Measurements from ENCODE around the gene MCFD2.

MCFD2 gene

GRCh38 chr2:46866770-46867246 is 48.8 kb downstream of the MCFD2 start:
- TF ChIP-seq CTCF (IDR thresholded peaks at IDR 0.05; ENCODE audit: extremely low read depth, insufficient read depth, missing control alignments): no peak
- no peak for DNase-seq (ENCODE audit: low spot score)
- in situ Hi-C loops (cut with MboI; ENCODE audit: low pct_unique_long_range_greater_than_20kb, low sequenced_read_pairs, unreplicated experiment): no loop called here

- in situ Hi-C loops (cut with MboI; ENCODE audit: low pct_unique_long_range_greater_than_20kb, low sequenced_read_pairs, unreplicated experiment): no loop called here
- no peak for TF ChIP-seq CTCF (IDR thresholded peaks at IDR 0.05; ENCODE audit: extremely low read depth, insufficient read depth, missing control alignments)
- DNase-seq (ENCODE audit: low spot score): no peak
These were observed 50.2 kb downstream of the MCFD2 start for GRCh38 chr2:46865181-46865970.

GRCh38 chr2:46863882-46864281 is 51.7 kb downstream of the MCFD2 start:
- in situ Hi-C loops (cut with MboI; ENCODE audit: low pct_unique_long_range_greater_than_20kb, low sequenced_read_pairs, unreplicated experiment): no loop called here
- DNase-seq (ENCODE audit: low spot score): no peak
- TF ChIP-seq CTCF (IDR thresholded peaks at IDR 0.05; ENCODE audit: extremely low read depth, insufficient read depth, missing control alignments): no peak

- no peak for DNase-seq (ENCODE audit: low spot score)
- in situ Hi-C loops (cut with MboI; ENCODE audit: low pct_unique_long_range_greater_than_20kb, low sequenced_read_pairs, unreplicated experiment): no loop called here
- TF ChIP-seq CTCF (IDR thresholded peaks at IDR 0.05; ENCODE audit: extremely low read depth, insufficient read depth, missing control alignments): no peak
These were observed 53.1 kb downstream of the MCFD2 start for GRCh38 chr2:46862514-46862913.

GRCh38 chr2:46861916-46862315 is 53.7 kb downstream of the MCFD2 start:
- in situ Hi-C loops (cut with MboI; ENCODE audit: low pct_unique_long_range_greater_than_20kb, low sequenced_read_pairs, unreplicated experiment): no loop called here
- DNase-seq (ENCODE audit: low spot score): no peak
- TF ChIP-seq CTCF (IDR thresholded peaks at IDR 0.05; ENCODE audit: extremely low read depth, insufficient read depth, missing control alignments): no peak

- no peak for TF ChIP-seq CTCF (IDR thresholded peaks at IDR 0.05; ENCODE audit: extremely low read depth, insufficient read depth, missing control alignments)
- no peak for DNase-seq (ENCODE audit: low spot score)
- in situ Hi-C loops (cut with MboI; ENCODE audit: low pct_unique_long_range_greater_than_20kb, low sequenced_read_pairs, unreplicated experiment): no loop called here
These were observed 56.1 kb downstream of the MCFD2 start for GRCh38 chr2:46859482-46859881.
